Measurements from ENCODE around the gene RPS8.

GRCh38 chr1:44735992-44736391 lies 39.3 kb upstream of the RPS8 start:
- TF ChIP-seq CTCF (IDR thresholded peaks at IDR 0.05; ENCODE audit: insufficient read depth, low read length, poor library complexity, severe bottlenecking) (no peak), EZH2phosphoT487 (conservative IDR thresholded peaks at IDR 0.05; ENCODE audit: low read length) (no peak)

All from SU-DHL-6 (cell line).